Activated CD4-positive, alpha-beta memory T cell treated with anti-CD3 and anti-CD28 coated beads for 36 hours (primary cell): ENCODE measurements around the gene EIF4G3. TPM values are rescaled to one million over a fixed set of nuclear protein-coding genes. Genes with fewer than 3 reads are reported as not detected.

ENCODE experiments used
- CTCF ChIA-PET: fragments of 350-600 bp; sonication (Branson Sonifier 250); formaldehyde crosslinking; loops from one replicate; lab custom pipeline; 2021; ENCODE audit warnings: antibody characterized with exemption, inconsistent platforms; lab: Charles Lee
- POLR2A ChIA-PET: fragments of 350-600 bp; sonication (Branson Sonifier 250); formaldehyde crosslinking; loops from one replicate; lab custom pipeline; 2021; ENCODE audit warnings: antibody characterized with exemption; lab: Charles Lee
- DNase-seq: peaks from one replicate; pipeline ENCODE4 v3.0.0-alpha.2; 2020
- H3K27ac Mint-ChIP-seq: one replicate; pipeline ENCODE4 v1.8.0; 2021; ENCODE audit warnings: mixed read lengths
- H3K27me3 Mint-ChIP-seq: one replicate; pipeline ENCODE4 v1.8.0; 2021; ENCODE audit warnings: mixed read lengths
- H3K36me3 Mint-ChIP-seq: one replicate; pipeline ENCODE4 v1.8.0; 2021; ENCODE audit warnings: mixed read lengths
- H3K4me1 Mint-ChIP-seq: one replicate; pipeline ENCODE4 v1.8.0; 2021; ENCODE audit warnings: low read depth, mixed read lengths
- H3K4me3 Mint-ChIP-seq: one replicate; pipeline ENCODE4 v1.8.0; 2021; ENCODE audit warnings: mild to moderate bottlenecking, mixed read lengths
- H3K9me3 Mint-ChIP-seq: one replicate; pipeline ENCODE4 v1.8.0; 2021; ENCODE audit warnings: mixed read lengths
- intact Hi-C: fragments of 100-400 bp; cut with micrococcal nuclease; formaldehyde crosslinking; loops from one replicate; pipeline ENCODE4 v1.15.1; 2023
- total RNA-seq, 2 experiments: library from RNA; stranded (reverse); gene quantifications; one replicate each; pipeline ENCODE4 v1.2.3, GENCODE V29; 2021

Gene EIF4G3
- total RNA-seq, 2 experiments from 2014 or later, result 39.9 to 42.7 TPM

DNA sequence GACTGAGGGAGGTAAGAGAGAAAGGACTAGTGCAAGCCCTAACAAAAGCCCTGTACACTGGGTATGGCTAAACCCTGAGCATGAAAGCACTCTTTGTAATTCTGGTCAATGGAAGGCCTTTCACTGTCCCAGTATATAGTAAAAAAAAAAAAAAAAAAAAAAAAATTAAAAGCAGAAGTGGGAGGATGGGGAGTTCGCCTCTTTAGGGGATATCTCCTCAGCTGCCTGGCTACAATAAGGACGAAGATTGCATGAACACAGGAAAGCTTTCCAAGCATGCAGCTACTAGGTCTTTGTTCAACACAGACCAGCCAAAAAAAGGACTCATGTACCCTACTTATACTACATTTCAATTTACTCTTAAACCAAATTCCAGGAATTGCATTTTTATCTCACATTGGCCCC is 59.1 kb downstream of the EIF4G3 start:
- Mint-ChIP-seq H3K36me3 (peaks cover 6% of the 10 kb centered on the region), H3K4me1 (no peaks in the 10 kb centered on the region), H3K27ac (no peak overlapping the region), H3K9me3 (no peaks in the 10 kb centered on the region), H3K27me3 (no peaks in the 10 kb centered on the region), H3K4me3 (no peak overlapping the region)
- intact Hi-C loops, result no loop called here
- CTCF ChIA-PET, result interaction anchor here (0.6 to 3.1 kb wide), 2 partner anchors 421 to 1245 kb away, joined by 4 to 7 read pairs; no protein-coding TSS in a partner anchor
- POLR2A ChIA-PET, result no interaction called here
- DNase-seq, result no peak

DNA sequence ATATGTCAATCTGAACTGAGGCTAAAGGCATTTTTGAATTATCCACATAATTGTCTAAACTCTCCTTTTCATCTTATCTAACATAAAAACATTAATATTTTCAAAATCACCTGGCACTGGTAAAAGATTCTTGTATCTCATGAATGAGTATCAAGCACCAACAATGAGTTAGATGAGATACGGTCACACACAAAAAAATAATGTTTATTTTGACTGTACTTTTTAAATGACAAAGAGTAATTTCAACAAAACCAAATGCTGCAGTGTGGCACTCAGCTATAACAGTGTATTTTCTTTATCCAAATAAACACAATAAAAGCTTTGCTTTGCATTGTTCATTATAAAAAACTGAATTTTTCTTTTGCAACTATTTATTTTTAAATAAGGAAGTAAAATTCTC is 59.5 kb downstream of the EIF4G3 start:
- no peak for DNase-seq
- Mint-ChIP-seq H3K27me3 (no peaks in the 10 kb centered on the region), H3K27ac (no peak overlapping the region), H3K36me3 (peaks cover 6% of the 10 kb centered on the region), H3K4me3 (no peak overlapping the region), H3K9me3 (no peaks in the 10 kb centered on the region), H3K4me1 (no peaks in the 10 kb centered on the region)
- POLR2A ChIA-PET, result no interaction called here
- CTCF ChIA-PET, result interaction anchor here (3.1 kb wide), 1 partner anchor 420 kb away, joined by 7 read pairs; no protein-coding TSS in a partner anchor
- intact Hi-C loops, result no loop called here

DNA sequence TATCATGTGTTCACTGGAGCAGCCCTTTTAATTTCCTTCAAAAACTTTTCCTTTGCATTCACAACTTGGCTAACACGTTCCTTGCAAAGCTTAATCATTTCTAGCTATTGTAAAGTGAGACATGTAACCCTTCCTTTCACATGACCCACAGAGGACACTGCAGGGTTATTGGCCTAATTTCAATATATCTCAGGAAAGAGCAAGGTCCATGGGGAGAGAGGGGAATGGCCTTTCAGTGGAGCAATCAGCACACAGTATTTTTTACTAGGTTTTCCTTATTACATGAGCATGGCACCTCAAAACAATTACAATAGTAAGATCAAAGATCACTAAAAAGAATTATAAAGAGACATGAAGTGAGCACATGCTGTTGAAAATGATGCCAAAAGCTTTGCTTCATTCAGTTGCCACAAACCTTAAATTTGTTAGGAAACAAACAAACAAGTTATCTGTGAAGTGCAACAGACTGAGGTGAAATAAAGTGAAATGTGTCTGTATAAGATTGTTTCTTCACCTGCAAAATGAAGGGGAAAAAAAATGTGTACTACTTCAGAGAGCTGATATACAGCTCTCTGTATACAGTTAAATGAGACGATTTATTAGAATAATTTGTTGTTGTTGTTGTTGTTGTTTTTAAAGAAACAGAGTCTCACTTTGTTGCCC is 61.5 kb downstream of the EIF4G3 start:
- no peaks in the 10 kb centered on the region for H3K9me3 Mint-ChIP-seq
- DNase-seq, result no peak
- no peaks in the 10 kb centered on the region for H3K27me3 Mint-ChIP-seq
- no peaks in the 10 kb centered on the region for H3K4me1 Mint-ChIP-seq
- intact Hi-C loops, result no loop called here
- no peak overlapping the region for H3K27ac Mint-ChIP-seq
- H3K4me3 Mint-ChIP-seq, result no peak overlapping the region
- CTCF ChIA-PET, result interaction anchor here (1.1 kb wide), 1 partner anchor 80 kb away, joined by 4 read pairs; no protein-coding TSS in a partner anchor
- POLR2A ChIA-PET, result no interaction called here
- H3K36me3 Mint-ChIP-seq, result peaks cover 2% of the 10 kb centered on the region

DNA sequence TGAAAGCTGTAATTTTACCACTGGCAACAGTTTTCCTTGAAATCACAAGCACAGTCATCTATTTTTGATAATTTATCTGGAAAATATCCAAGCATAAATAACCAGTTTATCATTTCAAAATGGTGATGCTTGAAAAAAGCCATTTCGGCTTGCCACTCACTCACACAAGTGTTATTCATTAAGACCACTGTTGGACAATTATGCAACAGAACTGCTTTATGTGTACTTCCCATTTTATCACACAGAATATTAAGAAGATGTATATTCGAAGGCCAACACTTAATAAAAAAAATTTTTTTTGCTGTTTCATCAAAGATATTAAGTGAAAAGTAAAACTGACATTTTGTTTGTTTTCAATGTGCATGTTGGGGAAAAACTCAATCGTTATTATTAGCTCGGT is 62.3 kb downstream of the EIF4G3 start:
- no peak overlapping the region for H3K4me3 Mint-ChIP-seq
- H3K27me3 Mint-ChIP-seq, result no peaks in the 10 kb centered on the region
- H3K4me1 Mint-ChIP-seq, result no peaks in the 10 kb centered on the region
- H3K27ac Mint-ChIP-seq, result no peak overlapping the region
- ChIA-PET CTCF (no interaction called here), POLR2A (no interaction called here)
- H3K36me3 Mint-ChIP-seq, result peaks cover 2% of the 10 kb centered on the region
- intact Hi-C loops, result no loop called here
- no peak for DNase-seq
- H3K9me3 Mint-ChIP-seq, result no peaks in the 10 kb centered on the region

DNA sequence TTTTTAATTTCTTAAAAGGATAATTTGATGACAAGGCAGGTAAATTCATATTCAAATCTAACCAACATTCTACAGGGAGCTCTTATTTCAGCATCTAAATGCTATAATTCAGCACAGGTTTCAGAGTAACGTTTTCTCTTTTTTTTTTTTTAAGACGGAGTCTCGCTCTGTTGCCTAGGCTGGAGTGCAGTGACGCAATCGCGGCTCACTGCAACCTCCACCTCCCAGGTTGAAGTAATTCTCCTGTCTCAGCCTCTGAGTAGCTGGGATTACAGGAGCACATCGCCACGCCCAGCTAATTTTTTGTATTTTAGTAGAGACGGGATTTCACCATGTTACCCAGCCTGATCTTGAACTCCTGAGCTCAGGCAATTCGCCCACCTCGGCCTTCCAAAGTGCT is 66.5 kb downstream of the EIF4G3 start:
- peaks cover 2% of the 10 kb centered on the region for H3K36me3 Mint-ChIP-seq
- POLR2A ChIA-PET, result no interaction called here
- H3K9me3 Mint-ChIP-seq, result no peaks in the 10 kb centered on the region
- H3K4me3 Mint-ChIP-seq, result no peak overlapping the region
- H3K4me1 Mint-ChIP-seq, result no peaks in the 10 kb centered on the region
- no peak for DNase-seq
- no peaks in the 10 kb centered on the region for H3K27me3 Mint-ChIP-seq
- CTCF ChIA-PET, result no interaction called here
- intact Hi-C loops, result no loop called here
- H3K27ac Mint-ChIP-seq, result no peak overlapping the region

DNA sequence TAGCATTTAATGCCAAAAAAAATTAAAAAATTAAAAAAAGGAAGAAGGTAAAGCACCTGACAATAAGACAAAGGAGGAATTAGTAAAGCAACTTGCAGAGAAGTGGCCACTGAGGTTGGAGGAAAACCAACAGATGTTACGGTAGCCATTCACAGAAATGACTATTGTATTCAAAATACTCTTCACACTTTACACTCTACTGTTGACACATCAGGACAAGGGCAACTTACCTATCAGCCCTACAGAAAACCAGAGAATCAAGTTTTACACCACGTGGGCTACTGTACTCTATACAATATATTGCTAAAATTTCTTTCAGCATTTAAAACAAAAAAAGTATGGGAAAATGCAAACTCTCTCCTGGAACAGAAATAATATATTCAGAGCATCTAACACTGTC is 70.0 kb downstream of the EIF4G3 start:
- Mint-ChIP-seq H3K4me3 (no peak overlapping the region), H3K27ac (no peak overlapping the region), H3K9me3 (no peaks in the 10 kb centered on the region), H3K27me3 (no peaks in the 10 kb centered on the region), H3K4me1 (no peaks in the 10 kb centered on the region), H3K36me3 (peaks cover 13% of the 10 kb centered on the region)
- DNase-seq, result no peak
- POLR2A ChIA-PET, result interaction anchor here (0.5 kb wide), 1 partner anchor 22 kb away, joined by 3 read pairs; no protein-coding TSS in a partner anchor
- CTCF ChIA-PET, result no interaction called here
- intact Hi-C loops, result no loop called here

DNA sequence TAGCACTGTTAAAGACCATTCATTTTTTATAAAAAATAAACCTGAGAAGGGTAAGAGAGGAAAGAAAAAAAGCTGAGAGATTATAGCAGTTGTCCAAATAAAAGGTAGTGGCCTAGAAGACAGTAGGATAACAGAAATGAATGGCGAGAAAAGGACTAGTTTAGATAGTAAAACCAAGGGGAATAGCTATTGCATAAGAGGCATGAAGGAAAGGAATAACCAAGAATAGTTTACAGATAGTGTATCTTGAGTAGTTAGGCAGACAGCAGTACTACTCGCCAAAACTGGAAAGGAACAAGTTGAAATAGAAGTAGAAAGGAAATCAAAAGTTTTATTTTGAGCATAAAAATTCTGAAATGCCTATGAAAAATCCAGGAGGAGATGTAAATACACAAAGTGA is 70.5 kb downstream of the EIF4G3 start:
- no peaks in the 10 kb centered on the region for H3K9me3 Mint-ChIP-seq
- no peak for DNase-seq
- POLR2A ChIA-PET, result interaction anchor here (0.5 kb wide), 1 partner anchor 22 kb away, joined by 3 read pairs; no protein-coding TSS in a partner anchor
- no peaks in the 10 kb centered on the region for H3K27me3 Mint-ChIP-seq
- no peaks in the 10 kb centered on the region for H3K4me1 Mint-ChIP-seq
- no peak overlapping the region for H3K4me3 Mint-ChIP-seq
- H3K27ac Mint-ChIP-seq, result no peak overlapping the region
- CTCF ChIA-PET, result no interaction called here
- intact Hi-C loops, result no loop called here
- peaks cover 12% of the 10 kb centered on the region for H3K36me3 Mint-ChIP-seq

DNA sequence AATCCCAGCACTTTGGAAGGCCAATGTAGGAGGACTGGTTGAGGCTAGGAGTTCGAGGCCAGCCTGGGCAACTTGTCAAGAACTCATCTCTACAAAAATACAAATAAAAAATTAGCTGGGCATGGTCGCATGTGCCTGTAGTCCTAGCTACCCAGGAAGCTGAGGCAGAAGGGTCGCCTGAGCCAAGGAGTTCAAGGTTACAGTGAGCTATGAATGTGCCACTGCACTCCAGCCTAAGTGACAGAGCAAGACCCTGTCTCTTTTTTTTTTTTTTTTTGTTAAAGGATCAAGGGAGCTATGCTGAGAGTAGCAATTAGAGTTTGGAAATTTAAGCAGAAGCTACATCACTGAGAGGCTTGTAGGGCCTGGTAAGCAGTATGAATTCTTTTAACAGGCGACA is 70.9 kb downstream of the EIF4G3 start:
- intact Hi-C loops, result no loop called here
- CTCF ChIA-PET, result no interaction called here
- POLR2A ChIA-PET, result no interaction called here
- Mint-ChIP-seq H3K36me3 (peaks cover 13% of the 10 kb centered on the region), H3K27me3 (no peaks in the 10 kb centered on the region), H3K4me1 (no peaks in the 10 kb centered on the region), H3K4me3 (no peak overlapping the region), H3K9me3 (no peaks in the 10 kb centered on the region), H3K27ac (no peak overlapping the region)
- DNase-seq, result no peak

DNA sequence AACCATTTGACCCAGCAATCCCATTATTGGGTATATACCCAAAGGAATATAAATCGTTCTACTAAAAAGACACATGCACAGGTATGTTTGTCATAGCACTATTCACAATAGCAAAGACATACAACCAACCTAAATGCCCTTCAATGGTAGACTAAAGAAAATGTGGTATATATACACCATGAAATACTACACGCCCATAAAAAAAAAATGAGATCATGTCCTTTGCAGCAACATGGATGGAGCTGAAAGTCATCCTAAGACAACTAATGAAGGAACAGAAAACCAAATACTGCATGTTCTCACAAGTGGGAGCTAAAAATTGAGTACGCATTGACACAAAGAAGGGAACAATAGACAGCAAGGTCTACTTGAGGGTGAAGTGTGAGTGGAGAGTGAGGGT is 72.0 kb downstream of the EIF4G3 start:
- H3K36me3 Mint-ChIP-seq, result peaks cover 14% of the 10 kb centered on the region
- POLR2A ChIA-PET, result no interaction called here
- CTCF ChIA-PET, result interaction anchor here (1.0 kb wide), 1 partner anchor 113 kb away, joined by 3 read pairs; no protein-coding TSS in a partner anchor
- H3K27me3 Mint-ChIP-seq, result no peaks in the 10 kb centered on the region
- H3K9me3 Mint-ChIP-seq, result no peaks in the 10 kb centered on the region
- intact Hi-C loops, result no loop called here
- no peak overlapping the region for H3K4me3 Mint-ChIP-seq
- no peak overlapping the region for H3K27ac Mint-ChIP-seq
- DNase-seq, result no peak
- H3K4me1 Mint-ChIP-seq, result no peaks in the 10 kb centered on the region

DNA sequence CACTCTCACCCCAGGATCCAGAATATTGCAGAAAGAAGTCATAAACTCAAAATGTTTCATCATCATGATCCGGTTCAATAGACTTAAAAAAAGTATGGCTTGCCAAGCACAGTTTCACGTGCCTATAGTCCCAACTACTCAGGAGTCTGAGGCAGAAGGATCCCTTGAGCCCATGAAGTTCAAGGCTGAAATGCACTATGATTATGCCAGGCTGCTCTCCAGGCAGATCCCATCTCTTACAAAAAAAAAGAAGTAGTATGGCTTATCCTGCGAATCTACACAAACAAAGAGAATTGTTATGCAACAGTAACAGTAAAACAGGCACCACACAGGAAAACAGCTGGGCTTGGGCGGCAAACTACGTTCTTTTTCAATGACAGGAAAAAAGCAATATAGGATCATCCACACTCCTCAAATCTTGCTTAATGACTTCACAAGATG is 76.2 kb downstream of the EIF4G3 start:
- intact Hi-C loops, result no loop called here
- H3K36me3 Mint-ChIP-seq, result peaks cover 24% of the 10 kb centered on the region
- H3K27me3 Mint-ChIP-seq, result no peaks in the 10 kb centered on the region
- CTCF ChIA-PET, result no interaction called here
- no peak overlapping the region for H3K27ac Mint-ChIP-seq
- H3K9me3 Mint-ChIP-seq, result no peaks in the 10 kb centered on the region
- no peak for DNase-seq
- POLR2A ChIA-PET, result no interaction called here
- no peak overlapping the region for H3K4me3 Mint-ChIP-seq
- peaks cover 5% of the 10 kb centered on the region for H3K4me1 Mint-ChIP-seq

DNA sequence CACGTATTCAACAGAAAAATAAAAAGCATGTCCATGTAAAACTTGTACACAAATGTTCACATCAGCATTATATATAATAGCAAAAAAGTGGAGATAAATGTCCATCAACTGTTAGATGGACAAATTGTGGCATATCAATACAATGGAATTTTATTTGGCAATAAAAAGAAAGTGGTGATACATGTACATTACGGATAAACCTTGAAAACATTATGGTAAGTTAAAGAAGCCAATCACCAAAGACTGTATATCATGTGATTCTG is 76.9 kb downstream of the EIF4G3 start:
- CTCF ChIA-PET, result no interaction called here
- no peak for DNase-seq
- Mint-ChIP-seq H3K4me1 (peaks cover 5% of the 10 kb centered on the region), H3K27ac (no peak overlapping the region), H3K36me3 (peaks cover 26% of the 10 kb centered on the region), H3K9me3 (no peaks in the 10 kb centered on the region), H3K4me3 (no peak overlapping the region), H3K27me3 (no peaks in the 10 kb centered on the region)
- intact Hi-C loops, result no loop called here
- POLR2A ChIA-PET, result no interaction called here

DNA sequence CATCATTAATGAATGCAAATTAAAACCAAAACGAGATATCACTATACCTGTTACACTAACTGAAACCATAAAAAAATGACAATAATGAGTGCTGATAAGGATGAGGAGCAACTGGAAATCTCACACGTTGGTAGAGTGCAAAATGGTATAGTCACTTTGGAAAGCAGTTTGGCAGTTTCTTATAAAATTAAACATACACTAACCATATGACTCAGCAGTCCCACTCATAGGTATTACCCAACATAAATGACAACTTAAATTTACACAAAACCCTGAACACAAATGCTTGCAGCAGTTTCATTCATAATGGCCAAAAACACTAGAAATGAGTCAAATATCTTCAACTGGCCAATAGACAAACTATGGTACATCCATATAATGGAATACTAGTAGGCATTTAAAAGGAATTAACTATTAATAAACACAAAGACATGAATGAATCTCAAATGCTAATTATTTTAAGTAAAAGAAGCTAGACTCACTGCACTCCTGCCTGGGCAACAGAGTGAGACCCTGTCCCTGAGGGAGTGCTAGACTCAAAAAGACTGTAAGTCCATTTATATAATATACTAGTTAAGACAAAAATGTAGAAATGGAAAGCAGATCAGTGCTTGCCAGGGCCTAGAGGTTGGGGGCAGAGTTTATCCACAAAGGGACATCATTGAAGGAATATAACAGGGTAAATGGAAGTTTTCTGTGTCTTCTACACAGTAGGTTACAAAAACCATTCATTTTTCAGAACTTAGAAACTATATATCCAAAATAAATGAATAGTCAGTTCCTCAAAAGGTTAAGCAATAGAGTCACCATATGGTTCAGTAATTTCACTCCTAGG is 77.4 kb downstream of the EIF4G3 start:
- Mint-ChIP-seq H3K4me1 (peaks cover 5% of the 10 kb centered on the region), H3K9me3 (peaks cover 3% of the 10 kb centered on the region), H3K27me3 (no peaks in the 10 kb centered on the region), H3K36me3 (peaks cover 24% of the 10 kb centered on the region), H3K4me3 (no peak overlapping the region), H3K27ac (no peak overlapping the region)
- ChIA-PET POLR2A (no interaction called here), CTCF (no interaction called here)
- DNase-seq, result no peak
- intact Hi-C loops, result no loop called here
